ENCODE measurements around the gene GRM6.

Gene GRM6

GRCh38 chr5:178990491-178990890, 4.6 kb downstream of the GRM6 start:
- Mint-ChIP-seq H3K27me3 (peaks cover 19% of the 10 kb centered on the region), H3K36me3 (no peaks in the 10 kb centered on the region), H3K9me3 (peaks cover 8% of the 10 kb centered on the region), H3K27ac (no peak overlapping the region), H3K4me1 (no peaks in the 10 kb centered on the region), H3K4me3 (no peak overlapping the region)

DNA sequence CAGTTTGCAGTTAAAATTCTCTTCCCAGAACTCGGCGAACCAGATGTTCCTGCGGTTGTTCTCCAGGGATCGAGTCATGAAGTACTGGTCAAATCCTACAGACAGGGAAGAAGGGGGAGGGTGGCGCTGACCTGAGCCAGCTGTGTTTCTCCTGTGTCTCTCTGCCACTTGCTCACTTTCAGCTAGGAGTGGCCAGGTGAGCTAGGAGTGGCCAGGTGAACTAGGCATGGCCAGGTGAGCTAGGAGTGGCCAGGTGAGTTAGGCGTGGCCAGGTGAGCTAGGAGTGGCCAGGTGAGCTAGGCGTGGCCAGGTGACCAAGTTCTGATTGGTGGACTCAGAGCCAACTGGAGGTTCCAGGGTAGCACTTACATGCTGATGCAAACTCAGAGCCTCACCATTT, 5.8 kb downstream of the GRM6 start:
- H3K27me3 Mint-ChIP-seq = peaks cover 17% of the 10 kb centered on the region
- H3K4me3 Mint-ChIP-seq = no peak overlapping the region
- H3K9me3 Mint-ChIP-seq = peaks cover 8% of the 10 kb centered on the region
- H3K36me3 Mint-ChIP-seq = no peaks in the 10 kb centered on the region
- H3K27ac Mint-ChIP-seq = no peak overlapping the region
- H3K4me1 Mint-ChIP-seq = no peaks in the 10 kb centered on the region

DNA sequence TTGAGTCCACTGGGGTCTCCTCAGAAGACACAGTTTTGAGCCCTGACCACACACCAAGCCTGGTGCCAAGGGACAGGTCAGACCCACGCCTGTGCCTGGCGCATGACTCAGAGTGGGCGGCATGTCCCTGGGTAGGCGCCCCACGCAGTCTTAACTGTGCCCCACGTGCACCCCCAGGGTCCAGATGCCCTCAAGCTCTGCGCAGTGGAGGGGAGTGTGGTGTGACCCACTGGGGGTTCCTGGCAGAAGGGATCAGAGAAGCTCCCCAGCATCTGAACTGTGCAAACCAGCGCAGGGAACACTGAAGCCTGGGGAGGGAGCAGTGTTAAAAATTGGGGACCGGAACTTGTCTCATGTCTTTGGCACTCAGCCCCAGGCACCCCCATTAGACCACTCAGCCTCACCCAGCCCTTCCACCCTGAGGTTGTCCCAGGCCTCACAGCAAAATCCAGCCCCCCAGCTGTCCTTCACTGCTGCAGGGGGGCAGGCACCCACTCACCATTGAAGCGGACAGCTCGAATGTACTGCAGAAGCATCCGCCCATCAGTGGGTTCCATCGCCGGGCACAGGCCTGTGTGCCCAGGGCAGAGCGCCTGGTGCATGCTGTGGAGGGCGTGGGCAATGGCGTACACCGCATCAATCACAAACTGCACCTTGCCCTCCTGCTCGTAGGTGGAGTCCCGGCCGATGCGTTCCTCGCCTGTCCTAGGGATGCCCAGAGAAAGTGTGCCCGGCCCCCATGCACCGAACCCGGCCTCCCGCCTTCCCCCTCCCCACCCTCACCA, 6.5 kb downstream of the GRM6 start:
- no peak overlapping the region for H3K27ac Mint-ChIP-seq
- no peaks in the 10 kb centered on the region for H3K4me1 Mint-ChIP-seq

GRCh38 chr5:178986326-178986960, 8.7 kb downstream of the GRM6 start:
- Mint-ChIP-seq H3K9me3 (peaks cover 8% of the 10 kb centered on the region), H3K4me3 (no peak overlapping the region), H3K27me3 (no peaks in the 10 kb centered on the region), H3K4me1 (no peaks in the 10 kb centered on the region), H3K36me3 (no peaks in the 10 kb centered on the region), H3K27ac (no peak overlapping the region)

More for the DNA sequence above, 6.5 kb downstream of the GRM6 start:
- H3K4me3 Mint-ChIP-seq = no peak overlapping the region
- H3K9me3 Mint-ChIP-seq = peaks cover 8% of the 10 kb centered on the region
- no peaks in the 10 kb centered on the region for H3K36me3 Mint-ChIP-seq
- peaks cover 16% of the 10 kb centered on the region for H3K27me3 Mint-ChIP-seq

DNA sequence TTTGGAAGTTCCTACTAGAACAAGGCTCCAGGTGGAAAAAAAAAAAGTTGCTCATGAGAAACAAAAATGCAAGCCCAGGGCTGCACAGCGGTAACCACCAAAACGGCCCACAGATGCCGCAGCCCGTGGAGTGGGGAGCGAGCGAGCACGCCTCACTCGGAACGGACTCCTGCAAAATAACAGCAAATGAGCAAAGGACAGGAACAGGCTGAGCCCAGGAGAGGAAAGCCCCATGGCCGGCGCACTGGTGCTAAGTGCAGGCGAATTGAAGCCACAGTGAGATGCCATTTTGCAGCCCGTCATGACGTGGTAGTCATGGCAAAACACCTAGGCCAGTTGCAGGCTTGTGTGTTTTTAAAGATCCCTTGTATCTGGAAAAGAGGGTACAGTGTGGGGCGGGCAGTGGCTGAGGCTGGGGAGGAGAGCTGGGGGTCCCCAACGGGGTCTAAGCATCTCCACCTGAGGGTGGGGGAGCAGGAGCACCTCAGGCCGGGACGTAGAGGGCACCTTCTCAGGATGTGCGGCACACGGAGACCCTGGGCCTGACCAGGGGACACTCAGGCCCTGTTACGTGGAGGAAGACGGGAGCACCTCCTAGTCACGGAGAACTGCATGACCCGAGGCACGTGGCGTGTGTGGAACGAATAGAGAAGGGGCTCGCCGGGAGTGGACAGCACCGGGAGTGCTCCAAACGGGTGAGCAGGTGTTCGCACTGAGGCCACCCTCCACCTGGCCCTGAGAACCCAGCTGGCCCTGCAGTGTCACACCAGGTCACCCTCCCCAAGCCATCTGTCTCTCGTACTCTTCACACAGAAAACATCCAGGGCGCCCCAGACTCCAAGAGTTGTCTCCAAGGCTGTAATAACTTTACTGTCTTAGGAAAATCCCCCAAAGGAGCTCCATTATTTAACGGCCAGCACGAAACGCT, 10.7 kb downstream of the GRM6 start:
- Mint-ChIP-seq H3K9me3 (peaks cover 13% of the 10 kb centered on the region), H3K4me1 (no peaks in the 10 kb centered on the region), H3K27ac (no peak overlapping the region), H3K27me3 (peaks cover 2% of the 10 kb centered on the region), H3K36me3 (no peaks in the 10 kb centered on the region), H3K4me3 (no peak overlapping the region)

DNA sequence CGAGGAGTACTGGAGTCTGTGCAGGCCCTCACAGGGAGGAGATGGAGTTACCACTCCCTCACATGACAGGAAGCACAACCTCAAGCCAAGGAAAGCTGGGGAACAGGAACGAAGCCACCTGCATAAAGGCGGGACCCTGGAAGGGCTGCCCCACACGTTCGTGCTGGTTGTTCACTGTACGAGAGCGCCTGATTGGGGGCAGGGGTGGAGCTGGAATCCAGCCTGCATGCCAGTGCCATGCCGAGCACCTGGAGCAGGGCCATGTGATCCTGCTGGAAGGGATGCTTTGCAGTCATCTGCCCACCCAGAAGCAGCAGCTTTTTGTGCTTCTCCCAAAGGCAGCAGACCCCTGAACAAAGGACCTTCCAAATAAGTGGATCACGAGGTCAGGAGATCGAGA, 11.4 kb downstream of the GRM6 start:
- Mint-ChIP-seq H3K4me1 (no peaks in the 10 kb centered on the region), H3K9me3 (peaks cover 16% of the 10 kb centered on the region), H3K36me3 (no peaks in the 10 kb centered on the region), H3K27ac (no peak overlapping the region), H3K4me3 (no peak overlapping the region), H3K27me3 (peaks cover 2% of the 10 kb centered on the region)

DNA sequence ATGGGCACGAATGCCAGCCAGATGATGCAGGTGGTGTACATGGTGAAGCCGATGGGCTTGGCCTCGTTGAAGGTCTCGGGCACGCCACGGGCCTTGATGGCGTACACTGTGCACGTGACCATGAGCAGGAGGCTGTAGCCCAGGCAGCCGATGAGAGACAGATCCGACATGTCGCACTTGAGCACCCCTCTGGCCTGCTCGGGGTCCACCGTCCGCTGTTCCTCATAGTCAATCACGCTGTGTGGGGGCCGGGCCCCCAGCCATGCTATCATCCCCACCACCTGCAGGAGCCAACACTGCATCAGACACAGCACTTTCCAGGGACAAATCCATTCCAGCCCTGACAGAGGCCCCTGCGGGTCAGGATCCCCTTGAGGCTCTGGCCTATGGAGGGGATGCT, 12.2 kb downstream of the GRM6 start:
- H3K4me3 Mint-ChIP-seq = no peak overlapping the region
- peaks cover 17% of the 10 kb centered on the region for H3K9me3 Mint-ChIP-seq
- H3K4me1 Mint-ChIP-seq = no peaks in the 10 kb centered on the region
- H3K36me3 Mint-ChIP-seq = no peaks in the 10 kb centered on the region
- no peak overlapping the region for H3K27ac Mint-ChIP-seq
- H3K27me3 Mint-ChIP-seq = peaks cover 2% of the 10 kb centered on the region

- Mint-ChIP-seq H3K27me3 (peaks cover 2% of the 10 kb centered on the region), H3K27ac (no peak overlapping the region), H3K4me1 (no peaks in the 10 kb centered on the region), H3K4me3 (no peak overlapping the region), H3K36me3 (no peaks in the 10 kb centered on the region), H3K9me3 (peaks cover 22% of the 10 kb centered on the region)
These were observed 13.7 kb downstream of the GRM6 start for GRCh38 chr5:178981381-178981780.

GRCh38 chr5:178965465-178966055, 29.6 kb downstream of the GRM6 start:
- Mint-ChIP-seq H3K4me1 (no peaks in the 10 kb centered on the region), H3K27ac (no peak overlapping the region), H3K36me3 (peaks cover 21% of the 10 kb centered on the region), H3K27me3 (peaks cover 6% of the 10 kb centered on the region), H3K4me3 (no peak overlapping the region), H3K9me3 (peaks cover 29% of the 10 kb centered on the region)

DNA sequence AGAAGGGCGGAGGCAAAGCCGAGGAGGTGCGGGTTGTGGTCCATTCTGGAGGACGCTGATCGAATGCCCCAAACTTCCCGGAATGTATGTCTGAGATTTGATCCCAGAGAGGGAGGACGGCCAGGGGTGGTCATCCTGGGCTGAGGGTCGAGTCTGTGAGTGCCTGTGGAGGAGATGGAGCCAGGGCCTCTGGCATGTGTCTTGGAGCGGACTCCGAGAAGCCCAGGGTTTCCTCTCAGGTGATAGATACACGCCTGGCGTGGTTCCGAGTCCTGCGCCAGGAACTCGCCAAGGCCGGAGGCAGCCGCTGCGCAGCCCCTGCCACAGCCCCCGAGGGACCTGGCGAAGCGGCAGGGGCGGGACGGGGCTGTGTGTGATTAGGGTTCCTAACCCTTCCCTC, 53.8 kb downstream of the GRM6 start:
- Mint-ChIP-seq H3K4me3 (no peak overlapping the region), H3K36me3 (peaks cover 36% of the 10 kb centered on the region), H3K9me3 (peaks cover 38% of the 10 kb centered on the region), H3K27ac (no peak overlapping the region), H3K4me1 (no peaks in the 10 kb centered on the region), H3K27me3 (peaks cover 28% of the 10 kb centered on the region)

DNA sequence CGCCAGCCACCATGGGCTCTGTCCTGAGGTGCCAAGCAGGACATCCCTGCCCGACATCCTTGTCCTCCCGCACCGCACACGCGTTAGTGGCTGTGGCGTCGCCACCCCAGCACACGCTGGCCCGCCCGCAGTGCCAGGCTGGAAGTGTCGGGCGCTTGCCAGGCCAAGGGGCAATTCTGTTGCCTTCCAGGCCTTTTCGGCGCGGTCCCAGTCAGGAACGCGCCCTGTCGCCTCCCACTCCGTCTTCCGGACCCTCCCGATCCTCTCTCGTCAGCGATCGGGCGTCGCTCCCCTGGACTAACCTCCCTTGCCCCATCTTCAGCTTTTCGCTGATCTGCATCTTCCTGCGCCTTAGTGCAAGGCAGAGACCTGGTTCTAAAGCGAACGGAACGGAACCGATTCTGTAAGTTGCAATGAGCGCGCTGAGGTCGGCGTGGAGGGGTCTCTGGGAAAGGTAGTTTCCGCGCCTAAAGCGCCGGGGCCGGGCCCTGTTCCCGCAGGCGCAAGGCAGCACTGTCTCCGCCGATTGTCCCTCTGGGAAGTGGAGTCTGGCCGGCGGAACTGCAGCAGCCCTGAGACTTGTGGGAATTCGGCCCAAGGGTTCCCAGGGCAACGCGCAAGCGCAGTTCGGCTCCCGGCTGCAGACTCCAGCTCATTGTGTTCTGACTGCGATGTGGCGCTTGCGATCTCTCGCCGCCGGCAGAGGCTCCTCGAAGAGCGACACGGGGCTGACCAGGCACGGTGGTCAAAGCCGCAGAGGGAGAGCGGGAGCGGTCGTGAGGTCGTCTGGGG, 54.4 kb downstream of the GRM6 start, which contains the start of gene ZNF454:
TSS of gene ZNF454 (plus strand) at position 630 of the 792 bp plus-strand sequence. CDS start 1,594 bp downstream, outside the sequence.
- peaks cover 39% of the 10 kb centered on the region for H3K9me3 Mint-ChIP-seq
- H3K36me3 Mint-ChIP-seq = peaks cover 37% of the 10 kb centered on the region
- H3K27me3 Mint-ChIP-seq = peaks cover 28% of the 10 kb centered on the region
- no peak within 1 kb of the TSS for H3K27ac Mint-ChIP-seq
- H3K4me3 Mint-ChIP-seq = no peak within 1 kb of the TSS
- H3K4me1 Mint-ChIP-seq = no peaks in the 10 kb centered on the region

DNA sequence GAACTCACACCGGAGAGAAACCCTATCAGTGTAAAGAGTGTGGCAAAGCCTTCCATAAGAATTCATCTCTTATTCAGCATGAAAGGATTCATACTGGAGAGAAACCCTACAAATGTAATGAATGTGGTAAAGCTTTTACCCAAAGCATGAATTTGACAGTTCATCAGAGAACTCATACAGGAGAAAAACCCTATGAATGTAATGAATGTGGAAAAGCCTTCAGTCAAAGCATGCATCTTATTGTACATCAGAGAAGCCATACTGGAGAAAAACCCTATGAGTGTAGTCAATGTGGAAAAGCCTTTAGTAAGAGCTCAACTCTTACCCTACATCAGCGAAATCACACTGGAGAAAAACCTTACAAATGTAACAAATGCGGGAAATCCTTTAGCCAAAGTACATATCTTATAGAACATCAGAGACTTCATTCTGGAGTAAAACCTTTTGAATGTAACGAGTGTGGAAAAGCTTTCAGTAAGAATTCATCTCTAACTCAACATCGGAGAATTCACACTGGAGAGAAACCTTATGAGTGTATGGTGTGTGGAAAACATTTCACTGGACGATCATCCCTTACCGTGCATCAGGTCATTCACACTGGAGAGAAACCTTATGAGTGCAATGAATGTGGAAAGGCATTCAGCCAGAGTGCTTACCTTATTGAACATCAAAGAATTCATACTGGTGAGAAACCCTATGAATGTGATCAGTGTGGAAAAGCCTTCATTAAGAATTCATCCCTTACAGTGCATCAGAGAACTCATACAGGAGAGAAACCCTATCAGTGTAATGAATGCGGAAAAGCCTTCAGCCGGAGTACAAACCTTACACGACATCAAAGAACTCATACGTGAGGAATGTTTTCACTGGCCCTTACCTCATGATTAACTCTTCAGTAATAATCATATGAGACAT, 63.0 kb downstream of the GRM6 start:
- Mint-ChIP-seq H3K27me3 (no peaks in the 10 kb centered on the region), H3K4me1 (no peaks in the 10 kb centered on the region), H3K27ac (no peak overlapping the region), H3K36me3 (peaks cover 59% of the 10 kb centered on the region), H3K9me3 (peaks cover 27% of the 10 kb centered on the region), H3K4me3 (no peak overlapping the region)
